ENCODE measurements around the gene DYSF.
A peak's percentile ranks its signal among the peaks of the same experiment; 100 is the strongest.
"Not testable (repeated sequence)": the region's sequence is repeated elsewhere in the genome, so short reads cannot be mapped to it uniquely, and the experiment has no call there.

Gene DYSF

GRCh38 chr2:71643674-71644357 lies 190.5 kb downstream of the DYSF start:
- H3K4me3 ChIP-seq (ENCODE audit: control insufficient read depth, low read depth, low read length) = no peak overlapping the region
- TF ChIP-seq CTCF (IDR thresholded peaks at IDR 0.05; ENCODE audit: control insufficient read depth, insufficient read depth, low read depth, low read length, missing control alignments) = no peak
- DNase-seq (ENCODE audit: low read depth) = no peak

- DNase-seq (ENCODE audit: low read depth) = peak; percentile 40
- no peak overlapping the region for H3K4me3 ChIP-seq (ENCODE audit: control insufficient read depth, low read depth, low read length)
- no peak for TF ChIP-seq CTCF (IDR thresholded peaks at IDR 0.05; ENCODE audit: control insufficient read depth, insufficient read depth, low read depth, low read length, missing control alignments)
These were observed 192.7 kb downstream of the DYSF start for GRCh38 chr2:71646028-71646427.

- no peak for TF ChIP-seq CTCF (IDR thresholded peaks at IDR 0.05; ENCODE audit: control insufficient read depth, insufficient read depth, low read depth, low read length, missing control alignments)
- no peak overlapping the region for H3K4me3 ChIP-seq (ENCODE audit: control insufficient read depth, low read depth, low read length)
- DNase-seq (ENCODE audit: low read depth) = no peak
These were observed 194.0 kb downstream of the DYSF start for GRCh38 chr2:71647356-71647755.

GRCh38 chr2:71655498-71655897 lies 202.1 kb downstream of the DYSF start:
- no peak for TF ChIP-seq CTCF (IDR thresholded peaks at IDR 0.05; ENCODE audit: control insufficient read depth, insufficient read depth, low read depth, low read length, missing control alignments)
- DNase-seq (ENCODE audit: low read depth) = no peak
- H3K4me3 ChIP-seq (ENCODE audit: control insufficient read depth, low read depth, low read length) = no peak overlapping the region

- not testable (repeated sequence) for H3K4me3 ChIP-seq (ENCODE audit: control insufficient read depth, low read depth, low read length); DNase-seq (ENCODE audit: low read depth)
These were observed 204.9 kb downstream of the DYSF start for GRCh38 chr2:71658256-71658655.

GRCh38 chr2:71658771-71659170 lies 205.4 kb downstream of the DYSF start:
- H3K4me3 ChIP-seq (ENCODE audit: control insufficient read depth, low read depth, low read length) = no peak overlapping the region
- no peak for DNase-seq (ENCODE audit: low read depth)
- TF ChIP-seq CTCF (IDR thresholded peaks at IDR 0.05; ENCODE audit: control insufficient read depth, insufficient read depth, low read depth, low read length, missing control alignments) = no peak

- TF ChIP-seq CTCF (IDR thresholded peaks at IDR 0.05; ENCODE audit: control insufficient read depth, insufficient read depth, low read depth, low read length, missing control alignments) = no peak
- H3K4me3 ChIP-seq (ENCODE audit: control insufficient read depth, low read depth, low read length) = no peak overlapping the region
- no peak for DNase-seq (ENCODE audit: low read depth)
These were observed 206.6 kb downstream of the DYSF start for GRCh38 chr2:71659868-71660518.

Data from AG09309 (cell line).